HFFc6 (cell line): ENCODE results near the gene PLD1. TPM values are rescaled to one million over a fixed set of nuclear protein-coding genes. Genes with fewer than 3 reads are reported as not detected.
"Not testable (repeated sequence)": the region's sequence is repeated elsewhere in the genome, so short reads cannot be mapped to it uniquely, and the experiment has no call there.

ENCODE experiments used
- DNase-seq: peaks from one replicate; pipeline ENCODE4 v3.0.0-alpha.2; 2018
- H3K27ac Mint-ChIP-seq: 2 replicates; pipeline ENCODE4 v1.8.0; 2020; ENCODE audit warnings: mild to moderate bottlenecking, mixed read lengths
- H3K27me3 Mint-ChIP-seq: 2 replicates; pipeline ENCODE4 v1.8.0; 2021; ENCODE audit warnings: mild to moderate bottlenecking, moderate library complexity, mixed read lengths; ENCODE audit not compliant: insufficient read depth
- H3K36me3 Mint-ChIP-seq: 2 replicates; pipeline ENCODE4 v1.8.0; 2021; ENCODE audit warnings: low read depth, mixed read lengths
- H3K4me1 Mint-ChIP-seq: 2 replicates; pipeline ENCODE4 v1.8.0; 2020; ENCODE audit warnings: low read depth, mixed read lengths
- H3K4me3 Mint-ChIP-seq: 2 replicates; pipeline ENCODE4 v1.8.0; 2020; ENCODE audit warnings: mild to moderate bottlenecking, moderate library complexity, mixed read lengths
- H3K9me3 Mint-ChIP-seq: 2 replicates; pipeline ENCODE4 v1.8.0; 2020; ENCODE audit warnings: mild to moderate bottlenecking, mixed read lengths
- long read RNA-seq: library from polyadenylated mRNA; unstranded; transcript quantifications from one replicate; pipeline ENCODE4 v2.0.0, GENCODE V29; 2019
- total RNA-seq, 6 experiments: library from RNA; stranded (reverse); fragmentation: NEBNext Ultra II Directional; extraction: Animal tissue kit (Norgen Biotek cat#: 25700); gene quantifications; 2 replicates in 1 of 6; 3 replicates in 5 of 6; pipeline ENCODE4 v1.2.3, GENCODE V29; 2021
- TF ChIP-seq, protein P1 (sequence below): fragments of 200-600 bp; sonication (generic); IDR thresholded peaks from 2 replicates; pipeline ENCODE4 v1.5.0; 2021; ENCODE audit warnings: antibody characterized with exemption, mild to moderate bottlenecking

Gene PLD1, protein sequence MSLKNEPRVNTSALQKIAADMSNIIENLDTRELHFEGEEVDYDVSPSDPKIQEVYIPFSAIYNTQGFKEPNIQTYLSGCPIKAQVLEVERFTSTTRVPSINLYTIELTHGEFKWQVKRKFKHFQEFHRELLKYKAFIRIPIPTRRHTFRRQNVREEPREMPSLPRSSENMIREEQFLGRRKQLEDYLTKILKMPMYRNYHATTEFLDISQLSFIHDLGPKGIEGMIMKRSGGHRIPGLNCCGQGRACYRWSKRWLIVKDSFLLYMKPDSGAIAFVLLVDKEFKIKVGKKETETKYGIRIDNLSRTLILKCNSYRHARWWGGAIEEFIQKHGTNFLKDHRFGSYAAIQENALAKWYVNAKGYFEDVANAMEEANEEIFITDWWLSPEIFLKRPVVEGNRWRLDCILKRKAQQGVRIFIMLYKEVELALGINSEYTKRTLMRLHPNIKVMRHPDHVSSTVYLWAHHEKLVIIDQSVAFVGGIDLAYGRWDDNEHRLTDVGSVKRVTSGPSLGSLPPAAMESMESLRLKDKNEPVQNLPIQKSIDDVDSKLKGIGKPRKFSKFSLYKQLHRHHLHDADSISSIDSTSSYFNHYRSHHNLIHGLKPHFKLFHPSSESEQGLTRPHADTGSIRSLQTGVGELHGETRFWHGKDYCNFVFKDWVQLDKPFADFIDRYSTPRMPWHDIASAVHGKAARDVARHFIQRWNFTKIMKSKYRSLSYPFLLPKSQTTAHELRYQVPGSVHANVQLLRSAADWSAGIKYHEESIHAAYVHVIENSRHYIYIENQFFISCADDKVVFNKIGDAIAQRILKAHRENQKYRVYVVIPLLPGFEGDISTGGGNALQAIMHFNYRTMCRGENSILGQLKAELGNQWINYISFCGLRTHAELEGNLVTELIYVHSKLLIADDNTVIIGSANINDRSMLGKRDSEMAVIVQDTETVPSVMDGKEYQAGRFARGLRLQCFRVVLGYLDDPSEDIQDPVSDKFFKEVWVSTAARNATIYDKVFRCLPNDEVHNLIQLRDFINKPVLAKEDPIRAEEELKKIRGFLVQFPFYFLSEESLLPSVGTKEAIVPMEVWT
- 1 to 10 TPM; 4.1 to 6.0 (median 5.3) TPM for total RNA-seq
- long read RNA-seq, partial matches to known transcripts, result 1 of 1 reads
- long read RNA-seq, other reads (novel, unspliced or antisense), result 0 of 1 reads

DNA sequence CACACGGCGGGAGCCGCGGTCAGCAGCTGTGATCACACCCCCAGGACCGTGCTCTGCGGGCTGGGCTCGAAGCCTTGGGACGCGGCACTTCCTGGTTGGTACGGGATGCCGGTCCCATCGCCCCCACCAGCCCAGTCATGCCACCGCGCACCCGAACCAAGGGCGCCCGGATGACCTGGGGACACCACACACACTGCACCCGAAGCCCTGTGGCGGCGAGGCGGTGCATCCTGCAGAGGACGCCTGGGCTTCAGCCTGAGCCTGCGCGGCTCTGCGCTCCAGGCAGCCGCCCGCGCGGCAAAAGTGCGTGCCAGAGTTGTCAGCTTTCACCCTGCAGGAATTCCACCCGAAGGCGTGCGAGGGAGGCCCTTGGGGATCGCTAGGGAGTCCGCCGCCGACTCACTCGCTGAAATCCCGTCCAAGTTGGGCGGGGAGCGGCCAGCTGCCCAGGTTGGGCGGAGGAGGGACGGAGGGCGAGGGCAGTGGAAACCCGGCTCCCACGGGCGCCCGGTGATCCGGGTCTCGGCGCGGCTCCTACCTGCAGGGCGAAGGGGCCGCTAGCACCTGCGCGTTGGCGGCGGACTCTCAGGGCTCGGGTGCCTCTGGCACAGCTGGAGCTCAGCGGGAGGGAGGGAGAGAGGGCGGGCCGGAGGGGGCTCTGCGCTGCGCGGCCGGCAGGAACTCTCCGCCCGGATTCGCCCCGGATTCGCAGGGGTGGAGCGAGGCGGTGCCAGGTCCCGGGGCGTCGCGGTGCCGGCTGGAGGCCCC is at the start of gene PLD1:
Gene PLD1, minus strand, starts transcription at position 623 of the 768 bp plus-strand sequence. CDS start 72,432 bp downstream, outside the sequence.
- peak; percentile 94 for DNase-seq
- Mint-ChIP-seq H3K4me3 (peak within 1 kb of the TSS; percentile 86), H3K36me3 (no peaks in the 10 kb centered on the region), H3K9me3 (no peaks in the 10 kb centered on the region), H3K27ac (peak within 1 kb of the TSS; percentile 91), H3K27me3 (no peaks in the 10 kb centered on the region; the same call in 1 of the 2 replicates), H3K4me1 (peaks cover 66% of the 10 kb centered on the region)
- TF ChIP-seq, protein P1, sequence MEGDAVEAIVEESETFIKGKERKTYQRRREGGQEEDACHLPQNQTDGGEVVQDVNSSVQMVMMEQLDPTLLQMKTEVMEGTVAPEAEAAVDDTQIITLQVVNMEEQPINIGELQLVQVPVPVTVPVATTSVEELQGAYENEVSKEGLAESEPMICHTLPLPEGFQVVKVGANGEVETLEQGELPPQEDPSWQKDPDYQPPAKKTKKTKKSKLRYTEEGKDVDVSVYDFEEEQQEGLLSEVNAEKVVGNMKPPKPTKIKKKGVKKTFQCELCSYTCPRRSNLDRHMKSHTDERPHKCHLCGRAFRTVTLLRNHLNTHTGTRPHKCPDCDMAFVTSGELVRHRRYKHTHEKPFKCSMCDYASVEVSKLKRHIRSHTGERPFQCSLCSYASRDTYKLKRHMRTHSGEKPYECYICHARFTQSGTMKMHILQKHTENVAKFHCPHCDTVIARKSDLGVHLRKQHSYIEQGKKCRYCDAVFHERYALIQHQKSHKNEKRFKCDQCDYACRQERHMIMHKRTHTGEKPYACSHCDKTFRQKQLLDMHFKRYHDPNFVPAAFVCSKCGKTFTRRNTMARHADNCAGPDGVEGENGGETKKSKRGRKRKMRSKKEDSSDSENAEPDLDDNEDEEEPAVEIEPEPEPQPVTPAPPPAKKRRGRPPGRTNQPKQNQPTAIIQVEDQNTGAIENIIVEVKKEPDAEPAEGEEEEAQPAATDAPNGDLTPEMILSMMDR, result no peak; the same call in 1 of the 2 replicates

DNA sequence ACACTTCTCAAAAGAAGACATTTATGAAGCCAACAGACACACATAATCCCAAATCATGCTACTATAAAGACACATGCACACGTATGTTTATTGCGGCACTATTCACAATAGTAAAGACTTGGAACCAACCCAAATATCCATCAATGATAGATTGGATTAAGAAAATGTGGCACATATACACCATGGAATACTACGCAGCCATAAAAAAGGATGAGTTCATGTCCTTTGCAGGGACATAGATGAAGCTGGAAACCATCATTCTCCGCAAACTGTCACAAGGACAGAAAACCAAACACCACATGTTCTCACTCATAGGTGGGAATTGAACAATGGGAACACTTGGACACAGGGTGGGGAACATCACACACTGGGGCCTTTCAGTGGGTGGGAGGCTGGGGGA is 48.5 kb upstream of the PLD1 start:
- not testable (repeated sequence) for H3K4me3 Mint-ChIP-seq, H3K27me3 Mint-ChIP-seq, H3K36me3 Mint-ChIP-seq, DNase-seq, H3K27ac Mint-ChIP-seq
- peaks cover 25% of the 10 kb centered on the region for H3K9me3 Mint-ChIP-seq
- peaks cover 12% of the 10 kb centered on the region for H3K4me1 Mint-ChIP-seq

DNA sequence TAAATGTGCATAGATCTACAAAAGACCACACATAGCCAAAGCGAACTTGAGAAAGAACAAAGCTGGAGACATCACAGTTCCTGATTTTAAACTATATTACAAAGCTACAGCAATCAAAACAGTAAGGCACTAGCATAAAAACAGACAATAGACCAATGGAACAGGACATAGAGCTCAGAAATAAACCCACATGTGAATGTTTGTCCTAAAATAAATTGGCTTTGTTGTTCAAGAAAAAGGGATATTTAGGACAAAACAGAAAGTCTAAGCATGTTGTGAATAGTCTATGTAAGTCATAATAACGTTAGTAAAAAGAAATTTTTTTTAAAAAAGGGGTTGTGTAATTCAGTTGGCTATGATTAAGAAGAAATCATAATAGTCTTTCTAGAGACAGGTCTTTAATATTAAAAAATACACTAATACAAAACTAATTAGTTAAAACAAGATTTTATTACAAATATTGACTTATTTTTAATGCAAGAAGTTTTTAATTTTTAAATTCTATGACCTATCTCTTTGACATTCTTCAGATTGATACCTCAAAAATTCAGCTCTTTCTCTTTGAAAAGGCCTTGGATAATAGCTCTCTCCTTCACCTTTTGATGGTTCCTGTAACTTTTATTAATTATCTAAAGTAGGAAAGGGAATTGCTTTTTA is 44.5 kb upstream of the PLD1 start:
- TF ChIP-seq, protein P1, result no peak
- Mint-ChIP-seq H3K36me3 (peaks cover 19% of the 10 kb centered on the region), H3K4me1 (0 out of 2 replicates have a peak, but pooled peaks cover 4% of the 10 kb centered on the region), H3K4me3 (no peak overlapping the region), H3K27ac (no peak overlapping the region), H3K27me3 (no peaks in the 10 kb centered on the region; the same call in 1 of the 2 replicates), H3K9me3 (peaks cover 36% of the 10 kb centered on the region)
- DNase-seq, result no peak

DNA sequence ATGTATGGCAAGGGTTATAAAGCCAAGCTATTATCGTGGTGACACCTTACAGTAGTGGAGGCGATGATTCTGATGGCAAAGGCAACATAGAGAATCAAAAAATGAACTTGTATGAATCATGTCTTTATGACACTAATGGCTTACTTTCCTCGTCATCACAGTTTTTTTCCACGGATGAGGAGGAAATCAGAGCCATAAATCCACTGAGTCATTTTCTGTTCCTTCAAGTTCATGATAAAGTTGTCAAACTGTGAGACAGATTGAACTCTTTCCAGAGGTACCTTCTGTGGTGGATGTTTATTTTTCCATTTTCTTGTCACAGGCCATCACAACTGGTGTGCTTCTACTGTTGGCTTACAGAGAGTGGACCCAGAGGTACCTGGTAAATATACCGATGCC is 41.4 kb upstream of the PLD1 start:
- DNase-seq, result no peak
- Mint-ChIP-seq H3K4me1 (peaks cover 12% of the 10 kb centered on the region), H3K4me3 (no peak overlapping the region), H3K27me3 (peaks cover 1% of the 10 kb centered on the region; the same call in 1 of the 2 replicates), H3K36me3 (peaks cover 19% of the 10 kb centered on the region), H3K9me3 (peaks cover 22% of the 10 kb centered on the region), H3K27ac (no peak overlapping the region)
- TF ChIP-seq, protein P1, result no peak

DNA sequence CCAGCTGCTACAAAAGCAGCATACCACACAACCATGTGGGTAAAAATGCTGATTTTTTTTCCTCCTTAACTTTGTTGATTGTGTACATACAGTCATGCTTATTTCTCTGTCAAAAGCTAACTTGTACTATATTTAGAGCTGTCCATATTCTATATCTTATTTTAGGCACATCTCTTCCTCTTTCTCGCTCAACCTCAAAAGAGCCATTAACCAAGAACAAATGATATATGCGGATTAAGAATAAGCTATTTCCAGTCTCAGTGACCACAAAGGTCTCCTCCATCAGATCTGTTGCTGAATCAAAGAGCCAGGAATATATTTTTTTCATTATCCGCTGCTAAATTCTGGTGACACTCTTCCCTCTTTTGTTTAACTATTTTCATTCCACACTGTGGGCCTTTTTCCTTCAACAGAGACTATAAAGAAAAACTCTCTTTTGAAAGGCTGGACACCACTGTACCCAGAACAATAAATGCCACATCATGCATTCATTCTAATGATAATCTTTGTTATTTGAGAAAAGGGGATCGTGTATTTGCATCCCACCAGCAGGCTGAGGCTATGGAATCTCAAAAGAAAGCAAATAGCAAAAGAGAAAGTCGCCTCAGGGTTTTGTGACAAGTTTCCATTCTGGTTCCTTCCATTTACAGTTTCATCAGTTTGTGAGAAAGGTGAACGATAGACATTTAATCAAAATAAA is 40.8 kb upstream of the PLD1 start:
- Mint-ChIP-seq H3K9me3 (peaks cover 22% of the 10 kb centered on the region), H3K27me3 (peaks cover 1% of the 10 kb centered on the region; the same call in 1 of the 2 replicates), H3K36me3 (peaks cover 19% of the 10 kb centered on the region), H3K27ac (no peak overlapping the region), H3K4me1 (peaks cover 17% of the 10 kb centered on the region), H3K4me3 (no peak overlapping the region)
- DNase-seq, result no peak
- TF ChIP-seq, protein P1, result no peak
